OCI-LY1 (cell line): ENCODE measurements around the gene MOCS2.

Experiments used
- H2AFZ ChIP-seq: fragments of 200-600 bp; sonication (generic), shearing (Covaris generic); 2 replicates; pipeline ENCODE4 v1.6.0; 2014; ENCODE audit warnings: antibody characterized with exemption, mild to moderate bottlenecking, low read length
- H3F3A ChIP-seq: fragments of 200-600 bp; sonication (generic), shearing (Covaris generic); 2 replicates; pipeline ENCODE4 v1.6.0; 2014; ENCODE audit warnings: mild to moderate bottlenecking, antibody characterized with exemption, low read length, moderate library complexity; ENCODE audit not compliant: insufficient read depth
- H3K27ac ChIP-seq: fragments of 200-600 bp; sonication (generic); 2 replicates; pipeline ENCODE4 v1.5.1; 2014; ENCODE audit warnings: low read length, mixed run types, mild to moderate bottlenecking, low read depth; ENCODE audit not compliant: poor library complexity, severe bottlenecking
- H3K27me3 ChIP-seq: fragments of 200-600 bp; sonication (generic); 2 replicates; pipeline ENCODE4 v1.6.0; 2014; ENCODE audit warnings: antibody characterized with exemption, mild to moderate bottlenecking, low read length, moderate library complexity; ENCODE audit not compliant: insufficient read depth
- H3K36me3 ChIP-seq: fragments of 200-600 bp; sonication (generic); 2 replicates; pipeline ENCODE4 v1.6.1; 2014; ENCODE audit warnings: mild to moderate bottlenecking, antibody characterized with exemption, low read length, moderate library complexity, mixed read lengths; ENCODE audit not compliant: insufficient read depth
- H3K4me1 ChIP-seq: fragments of 200-600 bp; sonication (generic); 2 replicates; pipeline ENCODE4 v1.5.1; 2014; ENCODE audit warnings: mild to moderate bottlenecking, low read length, moderate library complexity; ENCODE audit not compliant: insufficient read depth, severe bottlenecking
- H3K4me2 ChIP-seq: fragments of 200-600 bp; sonication (generic), shearing (Covaris generic); 2 replicates; pipeline ENCODE4 v1.6.1; 2014; ENCODE audit warnings: low read length
- H3K4me3 ChIP-seq: fragments of 200-600 bp; sonication (generic); 2 replicates; pipeline ENCODE4 v1.5.1; 2014; ENCODE audit warnings: low read length, low read depth, mild to moderate bottlenecking, mixed read lengths; ENCODE audit not compliant: poor library complexity, severe bottlenecking
- H3K79me2 ChIP-seq: fragments of 200-600 bp; shearing (Covaris generic); 2 replicates; pipeline ENCODE4 v1.6.1; 2016; ENCODE audit warnings: mixed run types, low read length, mixed read lengths; ENCODE audit not compliant: insufficient read depth
- H3K9ac ChIP-seq: fragments of 200-600 bp; sonication (generic), shearing (Covaris generic); 2 replicates; pipeline ENCODE4 v1.6.1; 2014; ENCODE audit warnings: mild to moderate bottlenecking, low read length, mixed read lengths
- H3K9me2 ChIP-seq: fragments of 200-600 bp; sonication (generic), shearing (Covaris generic); 2 replicates; pipeline ENCODE4 v1.6.1; 2014; ENCODE audit warnings: low read depth, mild to moderate bottlenecking, low read length, mixed read lengths
- H3K9me3 ChIP-seq: fragments of 200-600 bp; shearing (Covaris generic); 2 replicates; pipeline ENCODE4 v1.6.1; 2014; ENCODE audit warnings: low read length, mixed read lengths
- H4K20me1 ChIP-seq: fragments of 200-600 bp; sonication (generic), shearing (Covaris generic); 2 replicates; pipeline ENCODE4 v1.6.0; 2016; ENCODE audit warnings: mild to moderate bottlenecking, low read length; ENCODE audit not compliant: insufficient read depth
- CTCF ChIP-seq: fragments of 200-600 bp; sonication (generic), shearing (Covaris generic); IDR thresholded peaks from 2 replicates; pipeline ENCODE4 v1.5.1; 2017; ENCODE audit warnings: mild to moderate bottlenecking, antibody characterized with exemption, low read length, moderate library complexity, mixed read lengths
- EZH2 ChIP-seq: fragments of 200-600 bp; sonication (generic), shearing (Covaris generic); IDR thresholded peaks from 2 replicates; pipeline ENCODE4 v1.8.0; 2017; ENCODE audit warnings: borderline replicate concordance, mixed run types, mild to moderate bottlenecking, antibody characterized with exemption, low read length, moderate library complexity, mixed read lengths

MOCS2 gene

GRCh38 chr5:53118879-53119278 is 9.3 kb upstream of the MOCS2 start:
- H3K9me3 ChIP-seq: no peaks in the 10 kb centered on the region
- no peak overlapping the region for H3K4me2 ChIP-seq
- no peaks in the 10 kb centered on the region for H3K4me1 ChIP-seq
- no peaks in the 10 kb centered on the region for H3K36me3 ChIP-seq
- no peak overlapping the region for H3K27ac ChIP-seq
- no peaks in the 10 kb centered on the region for H3K9me2 ChIP-seq
- no peaks in the 10 kb centered on the region for H3K79me2 ChIP-seq
- no peaks in the 10 kb centered on the region for H3K27me3 ChIP-seq
- H2AFZ ChIP-seq: no peak overlapping the region
- H3F3A ChIP-seq: no peaks in the 10 kb centered on the region
- TF ChIP-seq CTCF (no peak), EZH2 (no peak)
- no peaks in the 10 kb centered on the region for H4K20me1 ChIP-seq
- H3K4me3 ChIP-seq: no peak overlapping the region
- H3K9ac ChIP-seq: no peak overlapping the region

- TF ChIP-seq CTCF: no peak
- no peak for TF ChIP-seq EZH2
- Histone ChIP-seq H3K9ac (no peak overlapping the region), H3K4me2 (no peak overlapping the region), H3K27me3 (no peaks in the 10 kb centered on the region), H3K4me3 (no peak overlapping the region), H3K27ac (no peak overlapping the region), H3K9me3 (peaks cover 4% of the 10 kb centered on the region; the same call in 1 of the 2 replicates), H4K20me1 (no peaks in the 10 kb centered on the region), H2AFZ (no peak overlapping the region), H3K9me2 (no peaks in the 10 kb centered on the region), H3K36me3 (no peaks in the 10 kb centered on the region), H3K4me1 (no peaks in the 10 kb centered on the region), H3K79me2 (no peaks in the 10 kb centered on the region), H3F3A (no peaks in the 10 kb centered on the region)
Observed at GRCh38 chr5:53116597-53116996, 7.0 kb upstream of the MOCS2 start.

DNA sequence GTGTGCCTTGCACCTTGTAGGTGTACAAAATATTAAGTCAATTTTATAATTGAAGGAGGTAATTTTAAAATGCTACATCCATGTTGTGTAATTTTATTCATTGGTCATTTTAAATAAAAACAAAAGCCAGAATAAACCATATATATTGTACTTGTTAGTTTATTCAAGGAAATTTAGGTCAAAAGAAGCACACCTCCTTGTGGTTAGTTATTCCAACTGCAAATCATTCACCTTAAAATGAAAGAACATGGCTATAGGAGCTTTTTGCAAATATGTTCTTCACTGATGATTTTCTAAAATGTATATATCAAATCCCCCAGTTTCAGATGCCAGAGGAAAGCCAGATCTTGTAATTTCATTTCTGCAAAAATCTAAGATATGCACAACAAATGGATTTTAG is 5.4 kb upstream of the MOCS2 start:
- Histone ChIP-seq H3K4me2 (no peak overlapping the region), H3K36me3 (no peaks in the 10 kb centered on the region), H3F3A (no peaks in the 10 kb centered on the region), H3K27ac (no peak overlapping the region), H4K20me1 (no peaks in the 10 kb centered on the region), H3K4me1 (peaks cover 10% of the 10 kb centered on the region), H3K79me2 (no peaks in the 10 kb centered on the region), H3K4me3 (no peak overlapping the region), H3K9me3 (peaks cover 4% of the 10 kb centered on the region; the same call in 1 of the 2 replicates), H3K9me2 (no peaks in the 10 kb centered on the region), H3K9ac (no peak overlapping the region), H2AFZ (no peak overlapping the region), H3K27me3 (no peaks in the 10 kb centered on the region)
- TF ChIP-seq EZH2 (no peak), CTCF (peak; percentile 22; the same call in 1 of the 2 replicates)
